DND-41 (cell line): Measurements from ENCODE around the gene ATP6V1B1.

Source experiments
- EZH2 ChIP-seq: IDR thresholded peaks from 3 replicates; pipeline ENCODE4 v1.6.1; 2012; ENCODE audit warnings: borderline replicate concordance, low read depth, mild to moderate bottlenecking, moderate library complexity, low read length, inconsistent platforms; ENCODE audit not compliant: severe bottlenecking
- TF ChIP-seq, protein P1 (sequence below): IDR thresholded peaks from 2 replicates; pipeline ENCODE4 v1.5.1; 2012; ENCODE audit warnings: borderline replicate concordance, low read length, moderate library complexity, mild to moderate bottlenecking; ENCODE audit not compliant: poor library complexity, severe bottlenecking; ENCODE audit errors: extremely low read depth

DNA sequence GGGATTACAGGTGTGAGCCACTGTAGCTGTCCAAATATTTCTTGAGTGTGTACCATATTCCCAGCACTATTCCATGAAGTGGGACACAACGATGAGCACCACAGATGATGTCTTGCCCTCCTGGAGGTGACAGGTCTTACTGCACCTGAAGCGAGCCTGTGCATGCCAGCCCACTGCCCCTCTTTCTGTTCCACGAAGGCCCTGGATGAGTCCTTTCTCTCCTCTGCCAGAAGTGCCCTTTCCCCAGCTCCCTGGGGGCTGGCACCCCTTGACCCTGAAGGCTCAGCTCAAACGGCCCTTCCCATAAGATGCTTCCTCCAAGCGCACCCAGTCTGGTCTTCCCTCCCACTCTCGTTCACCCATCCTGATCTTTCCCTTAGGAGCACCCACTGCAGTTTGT is 5.5 kb downstream of the ATP6V1B1 start:
- TF ChIP-seq, protein P1, sequence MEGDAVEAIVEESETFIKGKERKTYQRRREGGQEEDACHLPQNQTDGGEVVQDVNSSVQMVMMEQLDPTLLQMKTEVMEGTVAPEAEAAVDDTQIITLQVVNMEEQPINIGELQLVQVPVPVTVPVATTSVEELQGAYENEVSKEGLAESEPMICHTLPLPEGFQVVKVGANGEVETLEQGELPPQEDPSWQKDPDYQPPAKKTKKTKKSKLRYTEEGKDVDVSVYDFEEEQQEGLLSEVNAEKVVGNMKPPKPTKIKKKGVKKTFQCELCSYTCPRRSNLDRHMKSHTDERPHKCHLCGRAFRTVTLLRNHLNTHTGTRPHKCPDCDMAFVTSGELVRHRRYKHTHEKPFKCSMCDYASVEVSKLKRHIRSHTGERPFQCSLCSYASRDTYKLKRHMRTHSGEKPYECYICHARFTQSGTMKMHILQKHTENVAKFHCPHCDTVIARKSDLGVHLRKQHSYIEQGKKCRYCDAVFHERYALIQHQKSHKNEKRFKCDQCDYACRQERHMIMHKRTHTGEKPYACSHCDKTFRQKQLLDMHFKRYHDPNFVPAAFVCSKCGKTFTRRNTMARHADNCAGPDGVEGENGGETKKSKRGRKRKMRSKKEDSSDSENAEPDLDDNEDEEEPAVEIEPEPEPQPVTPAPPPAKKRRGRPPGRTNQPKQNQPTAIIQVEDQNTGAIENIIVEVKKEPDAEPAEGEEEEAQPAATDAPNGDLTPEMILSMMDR: no peak
- TF ChIP-seq EZH2: no peak
